HG03457 (cell line): ENCODE measurements around the gene MAP2K5.

Source experiments
- ATAC-seq: cut with Tn5 transposase; IDR thresholded peaks from one replicate; pipeline ENCODE4 v1.9.1; 2021; ENCODE audit warnings: moderate number of reproducible peaks; ENCODE audit not compliant: unreplicated experiment

The MAP2K5 gene

GRCh38 chr15:67852418-67852817, 309.9 kb downstream of the MAP2K5 start:
- no peak for ATAC-seq

GRCh38 chr15:67853454-67853853, 311.0 kb downstream of the MAP2K5 start:
- no peak for ATAC-seq

- no peak for ATAC-seq
These were observed 311.9 kb downstream of the MAP2K5 start for GRCh38 chr15:67854358-67854757.

GRCh38 chr15:67855842-67856241, 313.3 kb downstream of the MAP2K5 start:
- no peak for ATAC-seq
